H1 (cell line): ENCODE results near the gene CALHM3. TPM values are rescaled to one million over a fixed set of nuclear protein-coding genes. Genes with fewer than 3 reads are reported as not detected.

ENCODE experiments used
- CHD7 ChIP-seq: fragments of 300-600 bp; sonication (generic); IDR thresholded peaks from 2 replicates; pipeline ENCODE4 v1.7.1; 2012; ENCODE audit warnings: low read length, moderate library complexity, mild to moderate bottlenecking, inconsistent platforms; ENCODE audit not compliant: insufficient replicate concordance
- EZH2 ChIP-seq: fragments of 200-600 bp; sonication (generic); IDR thresholded peaks from 2 replicates; pipeline ENCODE4 v1.7.1; 2012; ENCODE audit warnings: low read depth, mild to moderate bottlenecking, moderate library complexity, low read length, inconsistent platforms; ENCODE audit not compliant: severe bottlenecking
- GTF2F1 ChIP-seq: IDR thresholded peaks from 2 replicates; pipeline ENCODE4 v1.6.1; 2012; ENCODE audit warnings: low read depth, low read length, improper control_type of control experiment, borderline replicate concordance
- HDAC2 ChIP-seq, 2 experiments: fragments of 300-600 bp in 1 of 2; sonication (generic) in 1 of 2; IDR thresholded peaks; 2 replicates each; pipeline ENCODE4 v1.6.1; 2011 to 2012; ENCODE audit warnings: low read depth in 2 of 2, low read length in 2 of 2, mild to moderate bottlenecking in 2 of 2, moderate library complexity in 2 of 2, borderline replicate concordance in 1 of 2, inconsistent platforms in 1 of 2
- KDM1A ChIP-seq: fragments of 200-600, 300-600 bp; sonication (generic); IDR thresholded peaks from 2 replicates; pipeline ENCODE4 v1.7.1; 2016; ENCODE audit warnings: mild to moderate bottlenecking, low read length, borderline replicate concordance
- MAFK ChIP-seq: IDR thresholded peaks from 2 replicates; pipeline ENCODE4 v1.6.1; 2012; ENCODE audit warnings: low read depth, mild to moderate bottlenecking, improper control_type of control experiment, low read length
- RAD21 ChIP-seq, 2 experiments: IDR thresholded peaks in 1 of 2; conservative IDR thresholded peaks in 1 of 2; 2 replicates each; pipeline ENCODE4 v1.6.1; 2011; ENCODE audit warnings: low read depth in 2 of 2, low read length in 2 of 2, improper control_type of control experiment in 1 of 2, inconsistent platforms in 1 of 2, mild to moderate bottlenecking in 1 of 2, moderate library complexity in 1 of 2
- TBP ChIP-seq: IDR thresholded peaks from 2 replicates; pipeline ENCODE4 v1.6.1; 2011; ENCODE audit warnings: low read depth, low read length, improper control_type of control experiment
- polyA plus RNA-seq, 7 experiments: library from polyadenylated mRNA; depleted of rRNA in 3 of 7; stranded (reverse) in 5 of 7; unstranded in 2 of 7; fragments of >200 nt in 5 of 7; fragments of 200-250 nt in 2 of 7; gene quantifications; 1 replicate in 5 of 7; 2 replicates in 1 of 7; 4 replicates in 1 of 7; pipeline versions ENCODE4 v1.2.1 to v1.2.3, GENCODE V29; 2011 to 2013; ENCODE audit warnings: missing spikeins in 2 of 7, mixed read lengths in 2 of 7
- total RNA-seq: library from RNA; stranded (reverse); fragmentation: NEBNext Ultra II Directional; extraction: Animal tissue kit (Norgen Biotek cat#: 25700); gene quantifications from 2 replicates; pipeline ENCODE4 v1.2.1, GENCODE V29; 2021
- TF ChIP-seq, protein P1 (sequence below): IDR thresholded peaks from 2 replicates; pipeline ENCODE4 v1.6.1; 2012; ENCODE audit warnings: inconsistent platforms

Gene CALHM3
- total and polyA plus RNA-seq, 2 of the 8 experiments (the other 6 are each of a cell fraction or from before 2014, with no cell fraction given), result 0.17 to 0.60 TPM

DNA sequence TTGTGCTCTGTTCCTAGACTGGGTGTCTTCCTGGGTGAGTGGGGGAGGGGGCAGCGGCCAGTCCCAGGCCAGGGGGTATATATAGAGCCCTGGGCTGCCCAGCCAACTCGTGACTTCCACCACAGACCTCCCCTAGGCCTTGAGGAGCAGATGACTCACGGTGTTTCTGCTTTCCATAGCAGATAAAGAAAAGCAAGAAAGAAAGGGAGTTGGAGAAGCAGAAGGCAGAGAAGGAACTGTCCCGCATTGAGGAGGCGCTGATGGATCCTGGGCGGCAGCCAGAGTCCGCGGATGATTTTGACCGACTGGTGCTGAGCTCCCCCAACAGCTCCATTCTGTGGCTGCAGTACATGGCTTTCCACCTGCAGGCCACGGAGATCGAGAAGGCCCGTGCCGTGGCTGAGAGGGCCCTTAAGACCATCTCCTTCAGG, 37.0 kb downstream of the CALHM3 start (continued):
- TF ChIP-seq CHD7 (no peak), GTF2F1 (no peak), RAD21 (IDR thresholded peaks at IDR 0.05 in 1 of 2, conservative IDR thresholded peaks at IDR 0.05 in 1 of 2; ENCODE audit: low read depth in 2 of 2, low read length in 2 of 2) (no peak), TBP (no peak), KDM1A (no peak), MAFK (no peak), HDAC2 (IDR thresholded peaks at IDR 0.05; ENCODE audit: borderline replicate concordance in 1 of 2, low read depth in 2 of 2, low read length in 2 of 2) (no peak), EZH2 (no peak)
- TF ChIP-seq, protein P1, sequence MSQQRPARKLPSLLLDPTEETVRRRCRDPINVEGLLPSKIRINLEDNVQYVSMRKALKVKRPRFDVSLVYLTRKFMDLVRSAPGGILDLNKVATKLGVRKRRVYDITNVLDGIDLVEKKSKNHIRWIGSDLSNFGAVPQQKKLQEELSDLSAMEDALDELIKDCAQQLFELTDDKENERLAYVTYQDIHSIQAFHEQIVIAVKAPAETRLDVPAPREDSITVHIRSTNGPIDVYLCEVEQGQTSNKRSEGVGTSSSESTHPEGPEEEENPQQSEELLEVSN, result no peak
